DND-41 (cell line): ENCODE data around the gene CCDC93.

Source experiments
- CTCF ChIP-seq: IDR thresholded peaks from 2 replicates; pipeline ENCODE4 v1.5.1; 2012; ENCODE audit warnings: borderline replicate concordance, low read length, moderate library complexity, mild to moderate bottlenecking; ENCODE audit not compliant: poor library complexity, severe bottlenecking; ENCODE audit errors: extremely low read depth
- EZH2 ChIP-seq: IDR thresholded peaks from 3 replicates; pipeline ENCODE4 v1.6.1; 2012; ENCODE audit warnings: borderline replicate concordance, low read depth, mild to moderate bottlenecking, moderate library complexity, low read length, inconsistent platforms; ENCODE audit not compliant: severe bottlenecking

- TF ChIP-seq CTCF (no peak), EZH2 (no peak)
These were observed 45.7 kb downstream of the CCDC93 start for GRCh38 chr2:117967977-117968718.
